ENCODE data around the gene IPMK.

GRCh38 chr10:58260334-58260733 lies 7.4 kb downstream of the IPMK start:
- TF ChIP-seq, protein P1, sequence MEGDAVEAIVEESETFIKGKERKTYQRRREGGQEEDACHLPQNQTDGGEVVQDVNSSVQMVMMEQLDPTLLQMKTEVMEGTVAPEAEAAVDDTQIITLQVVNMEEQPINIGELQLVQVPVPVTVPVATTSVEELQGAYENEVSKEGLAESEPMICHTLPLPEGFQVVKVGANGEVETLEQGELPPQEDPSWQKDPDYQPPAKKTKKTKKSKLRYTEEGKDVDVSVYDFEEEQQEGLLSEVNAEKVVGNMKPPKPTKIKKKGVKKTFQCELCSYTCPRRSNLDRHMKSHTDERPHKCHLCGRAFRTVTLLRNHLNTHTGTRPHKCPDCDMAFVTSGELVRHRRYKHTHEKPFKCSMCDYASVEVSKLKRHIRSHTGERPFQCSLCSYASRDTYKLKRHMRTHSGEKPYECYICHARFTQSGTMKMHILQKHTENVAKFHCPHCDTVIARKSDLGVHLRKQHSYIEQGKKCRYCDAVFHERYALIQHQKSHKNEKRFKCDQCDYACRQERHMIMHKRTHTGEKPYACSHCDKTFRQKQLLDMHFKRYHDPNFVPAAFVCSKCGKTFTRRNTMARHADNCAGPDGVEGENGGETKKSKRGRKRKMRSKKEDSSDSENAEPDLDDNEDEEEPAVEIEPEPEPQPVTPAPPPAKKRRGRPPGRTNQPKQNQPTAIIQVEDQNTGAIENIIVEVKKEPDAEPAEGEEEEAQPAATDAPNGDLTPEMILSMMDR (IDR thresholded peaks at IDR 0.05 in 4 of 5, conservative IDR thresholded peaks at IDR 0.05 in 1 of 5), result no peak
- no peak for TF ChIP-seq POLR2A (IDR thresholded peaks at IDR 0.05)

Measured in gastrocnemius medialis (tissue), 4 donors.